ENCODE measurements around the gene CHRFAM7A. TPM values are rescaled to one million over a fixed set of nuclear protein-coding genes. Genes with fewer than 3 reads are reported as not detected.
A peak's percentile ranks its signal among the peaks of the same experiment; 100 is the strongest.
"Not testable (repeated sequence)": the region's sequence is repeated elsewhere in the genome, so short reads cannot be mapped to it uniquely, and the experiment has no call there.

Gene CHRFAM7A
- total RNA-seq, result 0.51 and 1.5 TPM in 2 replicates

- DNase-seq, result not testable (repeated sequence)
These were observed at the start of gene CHRFAM7A for GRCh38 chr15:30392766-30393663. Gene CHRFAM7A, minus strand, starts transcription at chr15:30393540. Its CDS starts 10,189 bp downstream, at chr15:30383351.

- not testable (repeated sequence) for DNase-seq
These were observed 45.0 kb upstream of the CHRFAM7A start for GRCh38 chr15:30438348-30438747.

DNA sequence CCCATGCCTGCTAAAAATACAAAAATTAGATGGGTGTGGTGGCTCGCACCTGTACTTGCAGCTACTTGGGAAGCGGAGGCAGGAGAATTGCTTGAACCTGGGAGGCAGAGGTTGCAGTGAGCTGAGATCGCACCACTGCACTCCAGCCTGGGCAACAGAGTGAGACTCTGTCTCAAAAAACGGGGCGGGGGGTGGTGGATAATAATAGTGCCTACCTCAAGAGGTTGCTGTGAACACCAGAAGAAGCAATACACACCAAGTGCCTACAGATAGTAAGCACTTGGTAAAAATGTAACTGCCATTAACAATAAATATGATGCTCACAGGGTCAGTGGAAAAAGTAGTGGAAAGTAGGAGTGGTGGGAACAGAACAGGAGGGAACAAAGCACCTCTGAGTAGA is 42.5 kb upstream of the CHRFAM7A start:
- not testable (repeated sequence) for DNase-seq

DNA sequence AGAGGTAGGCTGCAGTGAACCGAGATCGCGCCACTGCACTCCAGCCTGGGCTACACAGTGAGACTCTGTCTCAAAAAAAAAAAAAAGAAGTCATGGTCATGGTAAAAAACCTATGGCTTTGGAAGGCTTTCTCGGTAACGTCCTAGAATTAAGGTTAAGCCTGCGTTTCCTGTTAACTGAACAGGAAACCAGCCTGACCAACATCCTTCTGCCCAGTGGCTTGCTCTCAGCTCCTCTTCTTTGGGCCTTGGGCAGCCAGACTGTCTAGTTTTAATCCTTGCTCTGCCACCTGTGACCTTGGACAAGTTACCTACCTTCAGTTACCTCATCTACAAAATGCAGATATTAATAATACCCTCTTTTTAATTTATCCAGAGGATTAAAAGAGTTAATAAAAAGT is 27.4 kb upstream of the CHRFAM7A start:
- DNase-seq, result not testable (repeated sequence)

DNA sequence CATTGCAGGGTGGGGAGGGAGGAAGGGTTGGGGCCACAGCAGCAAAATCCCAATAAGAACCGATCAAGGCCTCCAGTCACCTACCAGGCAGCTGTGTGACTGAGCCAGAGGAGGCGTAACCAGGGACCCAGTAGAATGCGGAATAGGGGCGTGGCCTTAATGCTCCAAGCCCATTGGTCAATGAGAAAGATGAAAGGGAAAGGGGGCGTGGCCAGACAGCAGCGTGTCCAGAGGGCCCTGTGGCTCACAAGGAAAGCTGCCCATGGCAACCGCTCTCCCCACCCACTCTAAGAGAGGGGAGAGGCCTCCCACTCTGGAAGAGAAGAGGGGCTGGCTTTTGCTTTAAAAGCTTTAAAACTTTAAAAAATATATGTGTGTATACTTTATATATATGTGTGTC is 20.8 kb upstream of the CHRFAM7A start, which contains the start of gene GOLGA8R:
Gene GOLGA8R, minus strand, starts transcription at position 101 of the 400 bp plus-strand sequence. Its CDS starts 98 bp downstream, at position 3.
- DNase-seq, result not testable (repeated sequence)

DNA sequence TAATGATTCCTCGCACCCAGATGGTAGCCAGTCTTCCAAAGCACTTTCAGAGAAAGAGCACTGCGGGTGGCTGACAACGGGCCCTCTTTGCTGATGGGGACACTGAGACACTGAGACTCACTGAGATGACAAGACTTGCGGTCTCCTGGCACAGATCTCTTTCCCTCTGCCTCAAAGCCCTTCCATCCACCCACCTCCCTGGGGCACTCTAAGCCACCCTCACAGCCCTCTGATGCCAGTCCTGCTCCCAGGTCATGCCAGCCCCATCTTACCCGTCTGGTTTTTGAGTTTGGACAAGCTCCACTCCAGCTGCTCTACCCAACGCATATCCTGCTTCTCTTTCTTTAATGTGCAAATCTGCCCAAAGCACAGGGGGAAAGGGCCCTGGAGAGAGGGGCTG is 14.3 kb upstream of the CHRFAM7A start:
- peak; percentile 2 for DNase-seq

DNA sequence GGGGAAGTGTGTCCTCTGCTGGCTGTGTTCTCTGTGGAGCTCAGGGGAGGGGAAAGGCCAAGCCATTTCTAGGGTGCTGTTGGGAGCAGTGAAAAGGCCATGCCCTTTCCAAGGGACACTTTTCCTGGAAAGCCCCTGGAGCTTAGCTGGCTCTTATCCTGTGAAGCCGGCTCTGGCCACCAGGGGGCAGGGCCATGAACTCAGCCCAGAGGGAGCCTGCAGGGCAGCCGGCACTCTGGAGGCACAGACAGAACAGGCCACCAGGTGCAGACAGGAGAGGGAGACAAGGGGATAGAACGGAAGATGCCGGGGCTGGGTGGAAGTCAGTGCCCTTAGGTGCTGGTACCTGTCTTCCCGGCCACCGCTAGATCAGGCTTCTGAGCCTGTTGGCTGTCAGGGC is 5.6 kb upstream of the CHRFAM7A start:
- not testable (repeated sequence) for DNase-seq

- DNase-seq, result not testable (repeated sequence)
These were observed 288 bp upstream of the CHRFAM7A start for GRCh38 chr15:30393664-30393991.

GRCh38 chr15:30386318-30386887 is 6.9 kb downstream of the CHRFAM7A start:
- not testable (repeated sequence) for DNase-seq

- DNase-seq, result not testable (repeated sequence)
These were observed 16.3 kb downstream of the CHRFAM7A start for GRCh38 chr15:30377082-30377413.

- DNase-seq, result not testable (repeated sequence)
These were observed 16.8 kb downstream of the CHRFAM7A start for GRCh38 chr15:30376375-30377081.

GRCh38 chr15:30375872-30376271 is 17.5 kb downstream of the CHRFAM7A start:
- DNase-seq, result not testable (repeated sequence)

DNA sequence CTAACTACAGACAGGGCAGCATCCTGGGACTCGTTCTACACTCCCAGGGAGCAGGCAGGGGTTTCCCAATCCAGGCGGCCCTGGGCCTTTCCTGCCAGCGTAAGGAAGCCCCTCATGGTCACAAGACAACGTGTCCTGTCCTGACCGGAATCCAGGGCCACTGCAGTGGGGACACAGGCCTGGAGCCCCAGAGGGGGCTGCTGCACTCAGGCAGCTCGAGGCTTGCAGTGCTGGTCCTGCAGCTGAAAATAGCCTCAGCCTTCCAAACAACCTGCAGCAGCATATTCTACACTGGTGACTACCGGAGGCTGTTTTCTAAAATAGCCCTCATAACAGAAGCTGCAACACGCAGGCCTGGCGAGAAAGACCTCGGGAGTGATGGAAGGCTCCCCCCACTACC is 18.5 kb downstream of the CHRFAM7A start:
- DNase-seq, result not testable (repeated sequence)

DNA sequence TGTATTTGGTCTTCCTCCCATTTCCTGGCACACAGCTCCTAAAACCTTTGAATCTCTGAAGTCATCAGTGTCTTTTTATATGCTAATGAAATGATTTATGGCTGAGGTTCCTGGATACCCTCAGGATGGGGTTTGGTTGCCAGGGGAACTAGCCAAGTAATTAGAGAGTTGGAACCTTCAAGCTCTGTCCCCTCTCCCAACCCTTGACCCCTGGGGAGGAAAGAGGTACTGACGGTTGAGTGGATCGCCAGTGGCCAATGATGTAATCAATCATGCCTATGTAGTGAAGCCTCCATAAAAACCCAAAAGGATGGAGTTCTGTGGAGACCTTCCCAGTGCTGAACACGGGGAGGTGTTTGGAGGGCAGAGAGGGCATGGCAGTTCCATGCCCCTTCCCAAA is 25.1 kb downstream of the CHRFAM7A start:
- DNase-seq, result not testable (repeated sequence)

GRCh38 chr15:30367246-30367645 is 26.1 kb downstream of the CHRFAM7A start:
- DNase-seq, result not testable (repeated sequence)

GRCh38 chr15:30361404-30361803 is 31.9 kb downstream of the CHRFAM7A start:
- not testable (repeated sequence) for DNase-seq

GRCh38 chr15:30360990-30361389 is 32.4 kb downstream of the CHRFAM7A start:
- DNase-seq, result not testable (repeated sequence)

- not testable (repeated sequence) for DNase-seq
These were observed 38.3 kb downstream of the CHRFAM7A start for GRCh38 chr15:30355043-30355442.

DNA sequence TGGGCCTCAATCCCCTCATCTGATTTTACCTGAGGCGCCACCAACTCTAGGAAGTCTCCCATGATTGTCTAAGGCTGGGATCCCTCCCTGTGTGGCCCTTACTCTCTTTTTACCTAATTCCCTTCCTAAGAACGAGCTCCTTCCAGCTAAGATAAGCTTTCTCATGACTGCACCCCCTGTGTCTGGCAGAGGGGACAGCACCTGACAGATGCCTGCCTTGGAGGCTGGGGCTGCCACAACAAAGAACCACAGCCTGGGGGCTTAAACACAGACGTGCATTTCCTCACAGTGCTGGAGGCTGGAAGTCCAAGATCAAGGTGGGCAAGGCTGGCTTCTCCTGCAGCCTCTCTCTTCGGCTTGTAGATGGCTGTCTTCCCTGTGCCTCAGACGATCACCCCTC is 43.5 kb downstream of the CHRFAM7A start:
- not testable (repeated sequence) for DNase-seq

- not testable (repeated sequence) for DNase-seq
These were observed 56.8 kb downstream of the CHRFAM7A start for GRCh38 chr15:30336584-30336983.

GRCh38 chr15:30334152-30334551 is 59.2 kb downstream of the CHRFAM7A start:
- DNase-seq, result not testable (repeated sequence)

- DNase-seq, result not testable (repeated sequence)
These were observed 67.2 kb downstream of the CHRFAM7A start for GRCh38 chr15:30326145-30326544.

DNA sequence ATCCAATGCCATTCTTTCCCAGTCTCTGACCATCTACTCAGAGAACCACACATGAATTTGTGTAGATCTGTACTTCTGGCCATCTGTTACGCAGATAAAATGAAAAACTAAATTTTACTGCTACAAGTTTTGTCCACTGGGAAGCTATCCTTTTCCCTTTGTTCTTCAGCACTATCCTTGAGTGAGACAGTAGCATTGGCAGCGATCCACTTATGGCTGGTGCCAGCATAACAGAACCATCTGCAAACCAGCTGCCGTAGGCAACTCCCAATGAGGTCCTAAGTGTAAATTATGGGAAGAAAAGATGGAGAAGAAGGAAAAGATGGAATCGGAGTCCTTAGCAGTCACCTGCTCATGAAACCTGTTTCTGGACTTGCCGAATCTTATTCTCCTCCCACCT is 72.3 kb downstream of the CHRFAM7A start:
- DNase-seq, result not testable (repeated sequence)
